ENCODE data around the gene DHH. TPM values are rescaled to one million over a fixed set of nuclear protein-coding genes. Genes with fewer than 3 reads are reported as not detected.

Gene DHH
- total and polyA plus RNA-seq, 2 experiments from 2014 or later = not detected

- Histone ChIP-seq H4K20me1 (ENCODE audit: insufficient read depth, poor library complexity, severe bottlenecking) (no peaks in the 10 kb centered on the region), H3K4me1 (ENCODE audit: insufficient read depth) (no peaks in the 10 kb centered on the region), H3K79me2 (no peaks in the 10 kb centered on the region), H3K4me2 (no peak overlapping the region), H3K9me3 (ENCODE audit: low read depth) (no peaks in the 10 kb centered on the region), H3K36me3 (replicated peaks; ENCODE audit: insufficient read depth, low read depth) (no peaks in the 10 kb centered on the region), H3K27ac (no peak overlapping the region), H2AFZ (no peak overlapping the region), H3K27me3 (peaks cover 27% of the 10 kb centered on the region), H3K4me3 (no peak overlapping the region), H3K9me2 (replicated peaks; ENCODE audit: insufficient read depth) (no peaks in the 10 kb centered on the region)
- no peak for DNase-seq (ENCODE audit: low spot score)
- 80% methylated on average over 3 of the region's 3 CpGs for WGBS (ENCODE audit: low lambda C conversion rate, missing lambda C conversion rate)
- TF ChIP-seq EZH2 (IDR thresholded peaks at IDR 0.05; ENCODE audit: borderline replicate concordance) (no peak), EZH2phosphoT487 (IDR thresholded peaks at IDR 0.05; ENCODE audit: low read depth, severe bottlenecking, unreplicated experiment) (no peak), CTCF (IDR thresholded peaks at IDR 0.05; ENCODE audit: poor library complexity) (no peak)
Observed at GRCh38 chr12:49086116-49086515, 8.5 kb downstream of the DHH start.

GRCh38 chr12:49084438-49084837 lies 10.2 kb downstream of the DHH start:
- no peaks in the 10 kb centered on the region for H3K9me3 ChIP-seq (ENCODE audit: low read depth)
- no peak overlapping the region for H2AFZ ChIP-seq
- peaks cover 16% of the 10 kb centered on the region for H3K27me3 ChIP-seq
- no peaks in the 10 kb centered on the region for H3K36me3 ChIP-seq (replicated peaks; ENCODE audit: insufficient read depth, low read depth)
- no peaks in the 10 kb centered on the region for H4K20me1 ChIP-seq (ENCODE audit: insufficient read depth, poor library complexity, severe bottlenecking)
- no peaks in the 10 kb centered on the region for H3K9me2 ChIP-seq (replicated peaks; ENCODE audit: insufficient read depth)
- no peak for TF ChIP-seq CTCF (IDR thresholded peaks at IDR 0.05; ENCODE audit: poor library complexity)
- TF ChIP-seq EZH2phosphoT487 (IDR thresholded peaks at IDR 0.05; ENCODE audit: low read depth, severe bottlenecking, unreplicated experiment) = no peak
- no peak for TF ChIP-seq EZH2 (IDR thresholded peaks at IDR 0.05; ENCODE audit: borderline replicate concordance)
- no peak overlapping the region for H3K27ac ChIP-seq
- H3K4me1 ChIP-seq (ENCODE audit: insufficient read depth) = no peaks in the 10 kb centered on the region
- H3K79me2 ChIP-seq = no peaks in the 10 kb centered on the region
- no peak for DNase-seq (ENCODE audit: low spot score)
- WGBS (ENCODE audit: low lambda C conversion rate, missing lambda C conversion rate) = 91% methylated on average over 3 of the region's 3 CpGs
- H3K4me3 ChIP-seq = no peak overlapping the region
- H3K4me2 ChIP-seq = no peak overlapping the region

GRCh38 chr12:49079793-49080192 lies 14.8 kb downstream of the DHH start:
- H3K9me3 ChIP-seq (ENCODE audit: low read depth) = no peaks in the 10 kb centered on the region
- no peaks in the 10 kb centered on the region for H3K9me2 ChIP-seq (replicated peaks; ENCODE audit: insufficient read depth)
- H3K36me3 ChIP-seq (replicated peaks; ENCODE audit: insufficient read depth, low read depth) = no peaks in the 10 kb centered on the region
- H3K4me3 ChIP-seq = no peak overlapping the region
- no peak overlapping the region for H2AFZ ChIP-seq
- peaks cover 5% of the 10 kb centered on the region for H3K27me3 ChIP-seq
- no peaks in the 10 kb centered on the region for H3K4me1 ChIP-seq (ENCODE audit: insufficient read depth)
- no peak for TF ChIP-seq CTCF (IDR thresholded peaks at IDR 0.05; ENCODE audit: poor library complexity)
- no peak for TF ChIP-seq EZH2 (IDR thresholded peaks at IDR 0.05; ENCODE audit: borderline replicate concordance)
- TF ChIP-seq EZH2phosphoT487 (IDR thresholded peaks at IDR 0.05; ENCODE audit: low read depth, severe bottlenecking, unreplicated experiment) = no peak
- DNase-seq (ENCODE audit: low spot score) = no peak
- H4K20me1 ChIP-seq (ENCODE audit: insufficient read depth, poor library complexity, severe bottlenecking) = no peaks in the 10 kb centered on the region
- H3K79me2 ChIP-seq = no peaks in the 10 kb centered on the region
- H3K4me2 ChIP-seq = no peak overlapping the region
- WGBS (ENCODE audit: low lambda C conversion rate, missing lambda C conversion rate) = 71% methylated on average over 1 of the region's 1 CpG
- no peak overlapping the region for H3K27ac ChIP-seq

GRCh38 chr12:49070971-49071370 lies 23.6 kb downstream of the DHH start:
- 98% methylated on average over 11 of the region's 11 CpGs for whole genome bisulfite sequencing (ENCODE audit: low lambda C conversion rate, missing lambda C conversion rate)

More at GRCh38 chr12:49070971-49071370, 23.6 kb downstream of the DHH start:
- Histone ChIP-seq H3K4me1 (ENCODE audit: insufficient read depth) (no peaks in the 10 kb centered on the region), H3K27ac (no peak overlapping the region), H3K4me2 (no peak overlapping the region), H3K27me3 (no peaks in the 10 kb centered on the region), H3K36me3 (replicated peaks; ENCODE audit: insufficient read depth, low read depth) (no peaks in the 10 kb centered on the region), H3K79me2 (no peaks in the 10 kb centered on the region), H2AFZ (no peak overlapping the region), H3K4me3 (no peak overlapping the region), H3K9me2 (replicated peaks; ENCODE audit: insufficient read depth) (no peaks in the 10 kb centered on the region), H4K20me1 (ENCODE audit: insufficient read depth, poor library complexity, severe bottlenecking) (no peaks in the 10 kb centered on the region), H3K9me3 (ENCODE audit: low read depth) (no peaks in the 10 kb centered on the region)
- DNase-seq (ENCODE audit: low spot score) = no peak
- no peak for TF ChIP-seq EZH2 (IDR thresholded peaks at IDR 0.05; ENCODE audit: borderline replicate concordance)
- TF ChIP-seq EZH2phosphoT487 (IDR thresholded peaks at IDR 0.05; ENCODE audit: low read depth, severe bottlenecking, unreplicated experiment) = no peak
- no peak for TF ChIP-seq CTCF (IDR thresholded peaks at IDR 0.05; ENCODE audit: poor library complexity)
